Testis (tissue), 2 donors: Measurements from ENCODE around the gene FOXL2NB.

Experiments used
- POLR2A ChIP-seq: fragments of 450-650 bp; IDR thresholded peaks from one replicate; pipeline ENCODE4 v1.6.1; 2017; ENCODE audit warnings: antibody characterized with exemption, mild to moderate bottlenecking, moderate library complexity
- TF ChIP-seq, protein P1 (sequence below), 3 experiments: fragments of 450-650 bp in 2 of 3; fragments of 200-600 bp in 1 of 3; sonication (generic) in 1 of 3; IDR thresholded peaks; one replicate each; pipeline ENCODE4 v1.5.1; 2016 to 2019; ENCODE audit warnings: antibody characterized with exemption in 3 of 3, mild to moderate bottlenecking in 2 of 3, moderate library complexity in 1 of 3

DNA sequence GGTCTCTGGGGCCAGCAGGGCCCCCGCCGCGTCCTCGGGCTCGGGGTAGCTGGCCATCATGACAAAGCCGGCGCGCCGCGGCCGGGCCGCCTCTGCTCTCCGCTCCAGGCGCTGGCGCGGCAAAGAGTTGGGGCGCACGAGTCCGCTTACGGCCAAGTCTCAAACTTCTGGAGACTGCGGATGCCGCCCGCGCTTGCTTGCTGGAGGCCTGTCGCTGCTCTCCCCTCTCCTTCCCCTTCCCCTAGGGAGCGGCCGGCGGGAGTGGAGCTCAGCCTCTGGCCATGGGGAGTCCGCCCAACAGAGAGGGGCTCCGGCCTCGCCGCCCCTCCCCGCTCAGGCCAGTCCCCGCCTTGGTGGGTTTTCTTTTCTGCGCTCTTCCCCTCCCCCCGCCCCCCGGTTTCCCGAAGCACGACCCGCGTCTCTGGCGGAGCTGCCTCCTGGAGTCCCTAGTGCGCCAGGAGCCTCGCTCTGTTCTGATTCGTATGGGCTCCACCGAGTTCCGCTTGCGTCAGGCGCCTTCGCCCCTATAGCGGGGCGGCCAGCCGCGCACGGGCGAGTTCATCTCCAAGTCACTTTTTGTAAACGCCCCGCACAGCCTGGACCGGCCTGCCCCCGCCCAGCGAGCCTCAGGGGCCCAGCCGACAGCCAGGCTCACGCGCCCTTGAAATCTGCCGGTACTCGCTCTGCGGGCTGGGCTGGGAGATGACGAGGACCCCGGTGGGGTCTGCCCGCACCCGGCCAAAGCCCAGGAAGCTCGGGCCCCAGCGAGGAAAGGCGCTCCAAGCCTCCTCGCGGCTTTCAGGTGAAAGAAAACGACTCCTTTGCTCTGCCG is at the start of gene FOXL2NB, which contains the start of gene FOXL2:
- TF ChIP-seq, protein P1, sequence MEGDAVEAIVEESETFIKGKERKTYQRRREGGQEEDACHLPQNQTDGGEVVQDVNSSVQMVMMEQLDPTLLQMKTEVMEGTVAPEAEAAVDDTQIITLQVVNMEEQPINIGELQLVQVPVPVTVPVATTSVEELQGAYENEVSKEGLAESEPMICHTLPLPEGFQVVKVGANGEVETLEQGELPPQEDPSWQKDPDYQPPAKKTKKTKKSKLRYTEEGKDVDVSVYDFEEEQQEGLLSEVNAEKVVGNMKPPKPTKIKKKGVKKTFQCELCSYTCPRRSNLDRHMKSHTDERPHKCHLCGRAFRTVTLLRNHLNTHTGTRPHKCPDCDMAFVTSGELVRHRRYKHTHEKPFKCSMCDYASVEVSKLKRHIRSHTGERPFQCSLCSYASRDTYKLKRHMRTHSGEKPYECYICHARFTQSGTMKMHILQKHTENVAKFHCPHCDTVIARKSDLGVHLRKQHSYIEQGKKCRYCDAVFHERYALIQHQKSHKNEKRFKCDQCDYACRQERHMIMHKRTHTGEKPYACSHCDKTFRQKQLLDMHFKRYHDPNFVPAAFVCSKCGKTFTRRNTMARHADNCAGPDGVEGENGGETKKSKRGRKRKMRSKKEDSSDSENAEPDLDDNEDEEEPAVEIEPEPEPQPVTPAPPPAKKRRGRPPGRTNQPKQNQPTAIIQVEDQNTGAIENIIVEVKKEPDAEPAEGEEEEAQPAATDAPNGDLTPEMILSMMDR (IDR thresholded peaks at IDR 0.05): no peak
- TF ChIP-seq POLR2A: no peak
